GM21423 (cell line): ENCODE data around the gene FOXO1.

Experiments
- ATAC-seq: cut with Tn5 transposase; IDR thresholded peaks from one replicate; pipeline ENCODE4 v1.9.1; 2021; ENCODE audit warnings: mild to moderate bottlenecking, moderate library complexity; ENCODE audit not compliant: unreplicated experiment

FOXO1 gene

DNA sequence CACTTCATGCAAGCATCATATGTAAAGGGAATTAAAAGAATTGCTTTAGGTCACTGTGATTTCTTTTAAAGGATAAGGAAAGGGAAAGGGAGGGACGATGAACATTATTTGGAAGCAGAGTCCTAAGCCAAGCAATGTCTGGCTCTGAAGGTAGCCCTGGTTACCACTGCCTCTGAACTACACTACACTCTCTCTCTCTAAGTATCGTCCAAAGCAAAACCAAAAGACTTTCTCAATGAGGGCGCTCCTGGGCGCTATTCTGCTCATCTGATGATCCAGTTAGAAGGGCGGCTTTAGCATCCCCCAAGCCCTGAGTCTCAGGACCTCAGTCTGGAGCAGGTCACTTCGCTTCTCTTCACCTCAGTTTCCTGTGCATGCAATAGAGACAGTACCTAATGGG, 26.2 kb downstream of the FOXO1 start:
- ATAC-seq = no peak

DNA sequence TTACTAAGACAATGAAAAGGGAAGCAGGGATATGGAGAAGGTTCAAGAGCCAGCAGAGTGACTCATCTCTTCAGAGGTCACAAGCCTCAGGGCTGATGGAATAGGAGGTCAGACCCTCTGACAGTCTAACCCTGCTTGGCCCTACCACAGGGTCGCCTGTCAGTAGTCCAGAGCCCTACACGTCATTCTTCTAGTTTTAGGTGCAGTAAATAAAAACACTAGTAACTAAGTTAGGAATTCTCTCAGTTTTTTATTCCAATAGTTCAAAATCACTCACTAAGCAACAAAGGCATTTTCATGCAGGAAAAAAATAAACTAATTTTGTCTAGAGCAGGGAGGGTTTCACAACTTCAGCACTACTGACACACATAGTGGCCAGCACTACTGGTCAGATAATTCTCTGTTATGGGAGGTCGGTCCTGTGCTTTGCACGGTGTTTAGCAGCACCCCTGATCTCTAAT, 27.2 kb downstream of the FOXO1 start:
- no peak for ATAC-seq

DNA sequence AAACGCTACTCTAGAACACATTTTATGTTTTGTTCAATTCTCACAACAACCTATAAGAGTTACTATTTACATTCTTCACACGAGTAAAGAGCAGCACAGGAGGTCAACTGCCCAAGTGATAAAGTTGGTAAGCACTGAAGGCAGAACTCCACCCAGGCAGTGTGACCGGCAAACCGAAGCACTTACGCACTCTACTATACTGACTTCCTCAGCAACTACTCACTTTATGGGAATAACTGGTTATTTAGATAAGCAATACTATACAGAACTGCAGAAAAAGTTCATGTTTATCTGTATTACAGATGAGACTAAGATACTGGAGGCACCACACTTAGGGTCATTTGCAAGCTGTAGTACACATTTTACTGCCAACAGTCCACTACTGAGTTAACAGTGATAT, 28.8 kb downstream of the FOXO1 start:
- ATAC-seq = no peak

DNA sequence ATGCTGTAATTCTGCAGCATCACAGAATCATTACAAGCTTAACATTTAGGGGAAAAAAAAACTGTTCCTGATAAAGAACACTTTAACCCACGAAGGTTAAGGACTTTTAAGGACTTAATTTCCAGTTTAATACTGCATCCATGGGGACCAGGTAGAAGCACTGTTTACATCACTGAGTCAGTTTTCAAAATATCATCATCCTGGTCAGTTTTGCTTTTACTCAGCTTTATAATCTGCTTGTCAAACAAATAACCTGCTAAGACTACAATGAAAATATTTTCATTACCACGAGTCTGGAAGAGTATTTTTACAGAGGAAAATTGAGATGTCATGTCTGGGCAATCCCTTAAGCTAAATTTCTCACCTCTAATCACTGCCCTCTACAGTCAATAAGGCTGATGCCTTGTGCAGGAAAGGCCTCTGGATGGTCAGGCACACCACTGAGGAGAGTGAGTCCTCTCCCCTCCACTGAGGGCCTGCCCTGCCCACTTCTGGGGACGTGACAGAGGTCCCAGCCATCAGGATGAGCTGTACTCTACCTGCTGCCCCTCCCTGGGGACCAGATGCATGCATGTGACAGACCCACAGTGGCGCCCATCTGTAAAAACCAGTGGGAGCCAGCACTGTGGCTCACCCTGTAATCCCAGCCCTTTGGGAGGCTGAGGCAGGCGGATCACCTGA, 31.0 kb downstream of the FOXO1 start:
- ATAC-seq = no peak

DNA sequence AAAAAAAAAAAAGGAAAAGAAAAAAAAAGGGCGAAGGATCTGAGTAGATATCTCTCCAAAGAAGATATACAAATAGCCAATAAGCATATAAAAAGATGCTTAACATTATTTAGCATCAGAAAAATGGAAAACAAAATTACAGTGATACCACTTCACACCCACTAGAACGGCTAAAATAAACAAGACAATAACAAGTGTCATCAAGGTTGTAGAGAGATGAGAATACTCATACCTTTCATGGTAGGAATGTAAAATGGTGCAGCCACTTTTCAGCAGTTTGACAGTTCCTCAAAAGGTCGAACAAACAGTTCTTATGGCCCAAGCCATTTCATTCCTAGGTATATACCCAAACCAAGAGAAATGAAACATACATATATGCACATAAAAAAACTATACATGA, 33.5 kb downstream of the FOXO1 start:
- no peak for ATAC-seq

DNA sequence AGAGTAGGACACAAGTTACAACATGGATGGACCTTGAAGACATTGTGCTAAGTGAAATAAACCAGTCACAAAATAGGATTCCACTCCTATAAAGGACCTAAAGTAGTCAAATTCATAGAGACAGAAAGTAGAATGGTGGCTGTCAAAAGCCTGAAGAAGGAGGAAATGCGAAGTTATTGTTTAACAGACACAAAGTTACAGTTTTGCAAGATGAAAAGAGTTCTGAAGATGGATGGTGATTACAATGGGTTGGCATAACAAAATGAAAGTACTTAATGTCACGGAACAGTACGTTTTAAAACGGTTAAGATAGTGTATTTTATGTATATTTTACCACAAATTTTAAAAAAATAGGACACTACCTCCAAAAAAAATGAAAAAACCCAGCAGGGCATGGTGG, 34.8 kb downstream of the FOXO1 start:
- ATAC-seq = peak; percentile 49

DNA sequence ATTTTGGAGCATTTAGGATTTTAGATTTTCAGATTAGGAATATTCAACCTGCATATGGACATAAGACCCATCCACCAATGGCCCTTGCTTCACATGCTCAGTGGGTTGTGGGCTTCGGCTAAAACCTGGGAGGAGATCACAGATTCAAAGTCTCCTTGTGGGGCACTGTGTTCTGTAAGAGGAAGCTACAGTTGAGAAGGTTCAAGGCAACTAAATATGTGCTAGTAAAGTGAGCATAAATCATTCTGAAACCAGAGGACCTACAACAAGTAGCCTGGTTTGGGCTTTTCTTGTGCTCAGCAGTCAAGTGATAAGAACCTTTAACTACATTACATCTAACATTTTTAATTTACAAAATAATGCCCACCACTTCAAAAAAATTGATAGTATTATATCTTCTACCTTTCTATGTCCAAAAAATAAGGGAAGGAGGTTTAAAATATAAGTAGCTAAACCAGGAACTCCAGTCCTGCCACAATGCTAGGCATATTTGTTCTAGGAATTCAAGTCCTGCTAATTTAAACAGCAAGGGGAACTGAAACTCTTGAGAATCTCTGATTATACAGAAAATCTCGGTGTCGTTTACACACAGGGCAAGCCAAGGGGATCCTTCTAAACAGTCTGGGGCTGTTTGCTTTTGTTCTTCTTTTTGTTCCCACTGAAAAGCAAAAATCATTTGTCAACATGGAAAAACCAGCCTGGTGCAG, 36.6 kb downstream of the FOXO1 start:
- ATAC-seq = peak; percentile 65

DNA sequence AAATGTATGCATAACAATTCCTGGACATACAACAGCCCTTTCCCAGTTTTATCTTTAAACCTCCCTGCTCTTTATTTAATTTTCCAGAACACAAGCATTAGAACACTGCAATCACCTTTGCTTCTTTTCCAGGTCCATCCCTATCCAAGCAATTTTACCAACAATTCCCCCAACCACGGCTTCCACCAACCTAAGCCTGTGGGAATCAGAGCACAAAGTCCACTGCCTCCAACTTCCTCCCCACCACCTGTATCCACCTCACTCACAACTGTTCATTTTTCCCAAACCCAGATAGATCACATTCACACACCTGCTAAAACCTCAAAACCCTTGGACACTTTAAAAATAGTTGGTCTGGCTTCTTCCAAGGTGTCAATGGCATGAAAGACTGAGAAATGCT, 39.5 kb downstream of the FOXO1 start:
- no peak for ATAC-seq

DNA sequence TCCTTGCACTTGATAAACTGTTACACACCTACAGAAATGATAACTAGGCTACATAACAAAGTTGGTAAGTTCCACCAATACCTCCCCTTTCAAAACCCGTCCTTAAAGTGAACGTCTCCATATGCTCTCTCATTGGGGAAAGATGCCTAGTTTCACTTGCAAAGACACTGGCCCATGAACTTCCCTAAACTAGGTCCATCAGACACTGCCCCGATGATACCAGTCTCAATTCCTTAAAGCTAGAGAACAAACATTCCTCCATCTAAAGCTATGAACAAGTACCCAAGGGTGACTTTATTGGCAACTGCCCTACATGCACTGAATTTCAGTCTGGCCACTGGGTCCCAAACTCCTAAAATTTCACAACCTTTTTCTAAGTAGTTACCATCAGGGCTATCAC, 39.9 kb downstream of the FOXO1 start:
- no peak for ATAC-seq

DNA sequence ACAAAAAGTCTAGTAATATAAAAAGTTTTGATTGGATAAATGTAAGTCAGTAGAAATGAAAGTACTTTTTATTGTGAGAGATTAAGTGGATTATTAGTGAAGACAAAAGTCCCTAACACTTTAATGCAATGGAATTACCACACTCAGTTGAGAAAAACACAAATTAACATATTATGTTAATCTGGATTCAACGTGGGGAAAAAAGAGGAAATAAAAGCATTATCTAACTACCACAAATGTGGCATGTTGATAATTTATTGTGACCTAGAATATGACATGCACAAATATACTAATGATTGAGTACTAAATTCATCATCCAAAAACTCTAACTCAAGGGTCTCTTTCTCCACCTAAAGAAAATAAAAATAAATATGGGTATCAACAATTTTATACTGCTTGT, 41.5 kb downstream of the FOXO1 start:
- no peak for ATAC-seq

DNA sequence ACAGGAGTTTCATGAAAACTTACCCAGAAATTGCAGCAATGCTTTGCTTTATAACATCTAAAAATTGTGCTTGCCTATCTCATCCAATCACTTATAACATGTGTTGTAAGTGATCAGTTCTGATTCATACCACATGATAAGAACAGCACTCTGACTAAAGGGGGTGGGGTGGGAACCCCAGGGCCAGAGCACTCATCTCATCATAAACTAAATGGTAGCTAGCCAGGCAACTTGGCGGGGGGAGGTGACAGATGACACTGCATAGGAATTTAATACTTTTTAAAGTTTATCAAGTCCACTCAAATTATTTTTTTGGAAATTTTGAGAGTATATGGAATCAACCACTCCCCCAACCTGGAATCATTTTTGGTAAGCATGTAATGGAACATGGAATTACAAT, 42.1 kb downstream of the FOXO1 start:
- no peak for ATAC-seq

DNA sequence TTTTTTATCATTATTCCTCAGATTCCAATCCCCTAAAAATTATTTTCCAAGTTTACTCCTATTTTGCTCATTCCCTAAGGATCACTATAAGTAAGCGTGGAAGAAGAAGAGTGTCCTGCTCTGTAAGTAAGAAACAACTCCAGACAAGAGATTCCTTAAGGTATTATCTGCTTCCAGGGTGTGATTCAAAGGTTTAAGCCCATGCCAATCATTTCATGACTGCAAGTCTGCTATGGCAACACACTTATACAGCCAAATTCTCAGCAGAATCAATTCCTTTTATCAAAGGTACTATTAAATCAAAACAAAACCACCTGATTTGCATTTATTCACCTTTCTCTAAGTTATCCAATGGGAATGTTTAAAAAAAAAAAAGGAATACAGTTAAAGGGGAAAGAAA, 43.7 kb downstream of the FOXO1 start:
- ATAC-seq = no peak

DNA sequence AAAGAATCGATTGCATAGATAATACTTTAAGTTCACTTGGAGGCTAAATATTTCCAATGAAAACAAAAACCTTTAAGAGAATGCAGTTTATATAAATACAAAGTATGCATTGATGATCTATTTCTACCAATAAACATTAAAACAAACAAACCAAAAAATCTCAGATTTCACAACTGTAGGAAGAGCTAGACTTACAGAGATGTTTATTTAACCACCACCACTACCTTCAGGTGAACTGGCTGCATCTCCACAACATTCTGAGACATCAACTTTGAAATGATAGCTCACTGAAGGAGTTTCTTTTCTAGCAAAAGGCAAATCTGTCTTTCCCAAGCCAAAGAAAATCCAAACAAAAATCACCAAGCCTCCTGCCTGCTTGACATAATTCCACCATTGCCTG, 44.2 kb downstream of the FOXO1 start:
- ATAC-seq = no peak

DNA sequence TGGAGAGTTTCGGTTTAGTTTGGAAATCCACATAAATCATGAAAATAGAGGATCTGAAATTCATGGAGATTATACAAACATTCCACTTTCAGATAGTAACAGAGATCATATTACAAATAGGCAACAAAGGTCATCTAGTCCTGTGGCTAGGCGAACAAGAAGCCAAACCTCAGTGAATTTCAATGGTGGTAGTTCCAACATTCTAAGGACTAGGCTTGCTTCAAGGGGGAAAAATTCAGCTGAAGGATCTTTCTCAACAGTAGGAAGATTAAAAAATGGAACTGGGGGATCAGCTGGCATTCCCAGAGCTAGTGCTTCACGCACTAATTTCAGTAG, 47.0 kb downstream of the FOXO1 start:
- no peak for ATAC-seq

DNA sequence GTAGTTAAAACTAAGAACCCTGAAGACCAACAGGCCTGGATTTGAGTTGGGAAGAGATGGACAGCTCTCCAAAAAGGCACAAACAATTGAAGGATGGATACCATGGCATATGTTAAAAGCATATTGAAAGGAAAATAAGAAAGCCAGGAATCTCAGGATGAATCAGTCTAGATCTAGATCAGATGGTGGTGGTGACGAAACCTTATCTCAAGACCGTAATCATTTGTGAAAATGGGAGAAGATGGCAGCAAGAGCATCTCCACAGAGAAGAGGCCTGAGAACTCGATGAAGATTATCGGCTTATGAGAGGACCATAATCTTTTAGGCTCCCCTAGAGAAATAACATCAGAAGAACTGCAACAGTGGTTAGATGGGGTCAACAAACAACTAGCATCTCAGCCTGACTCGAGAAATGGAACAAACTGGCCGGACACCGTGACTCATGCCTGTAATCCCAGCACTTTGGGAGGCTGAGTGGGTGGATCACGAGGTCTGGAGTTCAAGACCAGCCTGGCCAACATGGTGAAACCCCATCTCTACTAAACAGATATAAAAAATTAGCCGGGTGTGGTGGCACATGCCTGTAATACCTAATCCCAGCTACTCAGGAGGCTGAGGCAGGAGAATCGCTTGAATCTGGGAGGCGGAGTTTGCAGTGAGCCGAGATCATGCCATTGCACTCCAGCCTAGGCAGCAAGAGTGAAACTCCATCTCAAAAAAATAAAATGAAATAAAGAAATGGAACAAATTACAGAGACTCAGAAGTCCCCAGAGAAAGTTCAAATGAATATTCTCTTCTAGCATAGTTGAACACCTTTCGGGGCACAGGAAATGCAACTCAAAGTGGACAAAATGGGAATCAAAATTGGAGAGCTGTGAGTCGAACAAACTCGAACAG, 47.6 kb downstream of the FOXO1 start:
- ATAC-seq = no peak

DNA sequence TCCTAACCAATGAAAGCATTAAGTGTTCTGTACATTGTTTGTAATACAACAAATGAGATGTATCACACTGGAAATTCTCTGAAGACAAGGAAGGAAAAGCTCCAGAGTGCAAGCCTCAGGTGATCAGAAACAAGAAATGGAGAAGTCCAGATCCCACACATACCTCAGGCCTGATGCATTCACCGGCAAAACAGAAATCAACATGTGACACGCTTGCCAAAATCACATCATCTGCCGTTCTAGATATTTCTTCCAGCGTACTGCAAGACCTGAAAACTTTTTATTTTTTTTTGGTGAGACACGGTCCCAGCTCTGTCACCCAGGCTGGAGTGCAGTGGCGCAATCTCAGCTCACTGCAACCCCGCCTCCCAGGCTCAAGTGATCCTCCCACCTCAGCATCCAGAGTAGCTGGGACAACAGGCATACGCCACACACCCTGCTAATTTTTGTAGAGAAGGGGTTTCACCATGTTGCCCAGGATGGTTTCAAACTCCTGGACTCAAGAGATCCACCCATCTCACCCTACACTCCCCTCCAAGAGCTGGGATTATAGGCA, 48.6 kb downstream of the FOXO1 start:
- ATAC-seq = no peak

DNA sequence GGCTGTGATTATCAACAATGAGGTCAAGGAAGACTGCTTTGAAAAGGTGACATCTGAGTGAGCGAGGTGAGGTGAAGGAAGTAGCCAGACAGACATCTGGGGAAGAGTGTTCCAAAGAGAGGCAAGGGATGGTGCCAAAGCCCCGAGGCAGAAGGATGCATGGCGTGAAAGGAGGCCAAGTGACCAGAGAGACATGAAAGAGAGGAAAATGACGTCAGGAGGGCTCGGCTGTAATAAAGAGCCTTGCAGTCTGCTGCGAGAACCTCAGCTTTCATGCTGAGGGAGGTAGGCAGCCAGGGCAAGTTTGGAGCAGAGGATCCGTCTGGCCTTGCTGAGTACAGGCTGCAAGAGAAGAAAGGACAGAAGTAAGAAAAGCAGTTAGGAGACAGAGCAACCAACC, 50.8 kb downstream of the FOXO1 start:
- ATAC-seq = no peak

DNA sequence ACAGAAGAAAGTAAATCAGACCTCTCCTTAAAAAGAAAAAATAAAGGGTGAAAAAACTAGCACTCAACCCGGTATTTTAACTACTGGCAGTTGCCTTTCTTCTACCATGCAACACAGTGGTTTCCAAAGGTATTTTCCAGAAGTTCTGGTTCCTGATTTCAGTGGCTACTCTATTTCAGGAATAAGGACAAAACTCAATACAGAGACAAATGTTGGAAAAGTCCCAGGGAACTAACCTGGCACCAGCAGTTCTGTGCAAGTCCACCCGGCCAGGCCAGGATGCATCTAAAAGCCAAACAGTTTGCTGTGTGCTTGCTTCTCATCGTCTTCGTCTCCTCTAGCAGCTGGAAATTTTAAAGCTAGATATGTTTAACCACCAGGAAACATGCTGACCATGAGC, 52.5 kb downstream of the FOXO1 start:
- no peak for ATAC-seq

DNA sequence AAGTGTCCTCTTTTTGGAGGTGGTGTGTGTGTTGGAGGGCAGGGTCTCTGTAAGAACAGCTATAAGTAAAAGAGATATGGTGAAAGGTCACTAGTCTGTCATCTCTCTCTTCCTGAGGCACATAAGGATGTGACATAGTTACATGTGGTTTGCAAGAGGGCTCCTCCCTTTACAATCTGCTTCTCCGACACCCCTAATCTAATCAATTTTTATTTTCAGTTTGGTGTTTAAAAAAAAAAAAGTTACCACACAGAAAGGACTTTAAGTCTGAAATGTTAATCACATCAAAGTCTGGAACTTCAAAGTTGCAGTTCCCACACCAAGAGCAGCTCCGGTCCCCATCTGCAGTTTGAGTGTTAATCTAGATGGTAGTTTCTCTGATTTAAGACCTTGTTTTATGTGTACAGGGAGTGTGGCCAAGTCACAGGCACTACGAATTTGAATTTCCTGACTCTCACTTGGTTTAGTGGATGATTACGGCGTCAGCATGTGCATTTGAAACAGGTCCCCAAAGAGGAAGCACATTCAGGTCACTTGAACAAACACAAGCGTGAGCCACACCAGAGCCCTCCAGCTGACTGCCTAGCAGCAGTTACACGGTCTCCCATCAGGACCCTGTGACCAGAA, 53.1 kb downstream of the FOXO1 start:
- ATAC-seq = peak; percentile 86

DNA sequence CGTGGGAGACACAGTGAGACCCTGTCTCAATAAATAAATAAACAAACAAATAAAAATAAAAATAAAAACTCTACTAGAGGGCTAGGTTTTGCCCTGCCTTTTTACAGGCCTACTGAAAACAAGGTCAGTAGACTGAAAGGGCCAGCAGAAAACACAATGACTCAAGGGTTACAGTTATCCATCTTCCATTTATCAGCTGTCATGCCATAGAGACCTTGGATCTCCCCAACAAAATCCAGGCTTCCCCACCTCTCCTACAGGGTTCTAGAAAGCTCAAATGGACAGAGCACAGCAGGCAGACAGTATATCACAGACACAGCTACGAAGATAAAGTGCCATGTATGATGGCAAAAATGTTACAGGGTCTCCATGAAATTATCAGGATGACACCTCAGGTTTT, 54.4 kb downstream of the FOXO1 start:
- ATAC-seq = no peak

DNA sequence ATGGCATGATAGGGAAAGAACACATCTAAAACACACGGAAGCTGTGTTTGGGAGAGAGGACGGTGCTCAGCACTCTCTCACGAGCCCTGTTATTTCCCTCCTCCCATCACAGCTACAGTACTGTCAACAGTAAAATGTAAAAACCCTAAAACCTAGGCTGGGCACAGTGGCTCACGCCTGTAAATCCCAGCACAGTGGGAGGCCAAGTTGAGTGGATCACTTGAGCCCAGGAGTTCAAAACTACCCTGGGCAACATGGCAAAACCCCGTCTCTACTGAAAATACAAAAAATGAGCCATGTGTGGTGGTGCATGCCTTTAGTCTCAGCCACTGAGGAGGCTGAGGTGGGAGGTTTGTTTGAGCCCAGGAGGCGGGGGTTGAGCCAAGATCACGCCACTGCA, 54.8 kb downstream of the FOXO1 start:
- no peak for ATAC-seq
